ENCODE measurements around the gene DMD. TPM values are rescaled to one million over a fixed set of nuclear protein-coding genes. Genes with fewer than 3 reads are reported as not detected.
A peak's percentile ranks its signal among the peaks of the same experiment; 100 is the strongest.

DMD gene
- total and polyA plus RNA-seq, 4 donors = 3.9 to 73.8 (median 11.2) TPM

GRCh38 chrX:31376408-31377022 lies 1834.8 kb downstream of the DMD start:
- Histone ChIP-seq H3K9ac (ENCODE audit: insufficient read depth in 1 of 2, low read length in 2 of 2) (no peak overlapping the region), H3K27me3 (ENCODE audit: control insufficient read depth in 3 of 3, insufficient read depth in 3 of 3, low read length in 2 of 3) (no peaks in the 10 kb centered on the region), H3K27ac (ENCODE audit: low read depth in 1 of 2, low read length in 1 of 2) (no peak overlapping the region), H3K4me1 (ENCODE audit: control insufficient read depth in 5 of 5, insufficient read depth in 5 of 5, low read length in 5 of 5) (peaks cover 0 to 14% (median 0%) of the 10 kb centered on the region in 5 donors), H3K9me3 (ENCODE audit: control insufficient read depth in 4 of 4, insufficient read depth in 3 of 4, low read length in 3 of 4) (peaks cover 0 to 2% (median 0%) of the 10 kb centered on the region in 4 donors), H3K4me3 (no peak overlapping the region), H3K36me3 (ENCODE audit: control insufficient read depth in 4 of 4, insufficient read depth in 4 of 4, low read length in 4 of 4) (no peaks in the 10 kb centered on the region)
- WGBS, 2 donors = 41 to 51% methylated on average over 2 of the region's 2 CpGs
- peak in 2 of 3 donors; percentile 19 to 60 for DNase-seq
- TF ChIP-seq CTCF (IDR thresholded peaks at IDR 0.05; ENCODE audit: control extremely low read depth, extremely low read depth) = no peak
- ATAC-seq (ENCODE audit: insufficient read depth, low FRiP score) = no peak

- no peak overlapping the region for H3K9ac ChIP-seq (ENCODE audit: insufficient read depth in 1 of 2, low read length in 2 of 2)
- WGBS, 2 donors = 74 to 93% methylated on average over 4 of the region's 4 CpGs
- DNase-seq (no peak), ATAC-seq (ENCODE audit: insufficient read depth, low FRiP score) (no peak)
- H3K36me3 ChIP-seq (ENCODE audit: control insufficient read depth in 4 of 4, insufficient read depth in 4 of 4, low read length in 4 of 4) = no peaks in the 10 kb centered on the region
- H3K4me3 ChIP-seq = no peak overlapping the region
- H3K9me3 ChIP-seq (ENCODE audit: control insufficient read depth in 4 of 4, insufficient read depth in 3 of 4, low read length in 3 of 4) = peaks cover 0 to 2% (median 0%) of the 10 kb centered on the region in 4 donors
- H3K27me3 ChIP-seq (ENCODE audit: control insufficient read depth in 3 of 3, insufficient read depth in 3 of 3, low read length in 2 of 3) = no peaks in the 10 kb centered on the region
- H3K27ac ChIP-seq (ENCODE audit: low read depth in 1 of 2, low read length in 1 of 2) = no peak overlapping the region
- TF ChIP-seq CTCF (IDR thresholded peaks at IDR 0.05; ENCODE audit: control extremely low read depth, extremely low read depth) = no peak
- H3K4me1 ChIP-seq (ENCODE audit: control insufficient read depth in 5 of 5, insufficient read depth in 5 of 5, low read length in 5 of 5) = peaks cover 0 to 14% (median 0%) of the 10 kb centered on the region in 5 donors
Observed at GRCh38 chrX:31374786-31375185, 1836.6 kb downstream of the DMD start.

- peaks cover 0 to 2% (median 0%) of the 10 kb centered on the region in 4 donors for H3K9me3 ChIP-seq (ENCODE audit: control insufficient read depth in 4 of 4, insufficient read depth in 3 of 4, low read length in 3 of 4)
- no peak overlapping the region for H3K9ac ChIP-seq (ENCODE audit: insufficient read depth in 1 of 2, low read length in 2 of 2)
- WGBS, 2 donors = 66 to 93% methylated on average over 5 of the region's 5 CpGs
- DNase-seq (no peak), ATAC-seq (ENCODE audit: insufficient read depth, low FRiP score) (no peak)
- H3K36me3 ChIP-seq (ENCODE audit: control insufficient read depth in 4 of 4, insufficient read depth in 4 of 4, low read length in 4 of 4) = no peaks in the 10 kb centered on the region
- no peaks in the 10 kb centered on the region for H3K27me3 ChIP-seq (ENCODE audit: control insufficient read depth in 3 of 3, insufficient read depth in 3 of 3, low read length in 2 of 3)
- peaks cover 0 to 9% (median 0%) of the 10 kb centered on the region in 5 donors for H3K4me1 ChIP-seq (ENCODE audit: control insufficient read depth in 5 of 5, insufficient read depth in 5 of 5, low read length in 5 of 5)
- no peak overlapping the region for H3K27ac ChIP-seq (ENCODE audit: low read depth in 1 of 2, low read length in 1 of 2)
- TF ChIP-seq CTCF (IDR thresholded peaks at IDR 0.05; ENCODE audit: control extremely low read depth, extremely low read depth) = no peak
- no peak overlapping the region for H3K4me3 ChIP-seq
Observed at GRCh38 chrX:31371956-31372355, 1839.4 kb downstream of the DMD start.

- TF ChIP-seq CTCF (IDR thresholded peaks at IDR 0.05; ENCODE audit: control extremely low read depth, extremely low read depth) = no peak
- Histone ChIP-seq H3K9ac (ENCODE audit: insufficient read depth in 1 of 2, low read length in 2 of 2) (no peak overlapping the region), H3K9me3 (ENCODE audit: control insufficient read depth in 4 of 4, insufficient read depth in 3 of 4, low read length in 3 of 4) (no peaks in the 10 kb centered on the region), H3K4me3 (no peak overlapping the region), H3K27me3 (ENCODE audit: control insufficient read depth in 3 of 3, insufficient read depth in 3 of 3, low read length in 2 of 3) (no peaks in the 10 kb centered on the region), H3K36me3 (ENCODE audit: control insufficient read depth in 4 of 4, insufficient read depth in 4 of 4, low read length in 4 of 4) (no peaks in the 10 kb centered on the region), H3K4me1 (ENCODE audit: control insufficient read depth in 5 of 5, insufficient read depth in 5 of 5, low read length in 5 of 5) (no peaks in the 10 kb centered on the region), H3K27ac (ENCODE audit: low read depth in 1 of 2, low read length in 1 of 2) (no peak overlapping the region)
- ATAC-seq (ENCODE audit: insufficient read depth, low FRiP score) = no peak
- 56 to 77% methylated on average over 3 of the region's 3 CpGs for WGBS, 2 donors
- no peak for DNase-seq
Observed at GRCh38 chrX:31367816-31368215, 1843.5 kb downstream of the DMD start.

Data from lung (tissue), 12 donors.